HepG2 (cell line): ENCODE data around the gene RBP4. TPM values are rescaled to one million over a fixed set of nuclear protein-coding genes. Genes with fewer than 3 reads are reported as not detected.

Source experiments
- ARHGAP35 ChIP-seq: sonication (generic); formaldehyde crosslinking; IDR thresholded peaks from 2 replicates; pipeline ENCODE4 v1.9.0; 2022; ENCODE audit warnings: mild to moderate bottlenecking, inconsistent platforms, moderate library complexity, missing genetic modification reagents, borderline replicate concordance
- ARID4A ChIP-seq: sonication (generic); formaldehyde crosslinking; IDR thresholded peaks from 2 replicates; pipeline ENCODE4 v1.5.0; 2020; ENCODE audit warnings: mild to moderate bottlenecking, missing genetic modification reagents, borderline replicate concordance
- BCL6 ChIP-seq: IDR thresholded peaks from 2 replicates; pipeline ENCODE4 v1.6.1; 2016; ENCODE audit warnings: missing genetic modification reagents, missing compliant biosample characterization
- HNF4A ChIP-seq: sonication (generic); formaldehyde crosslinking; IDR thresholded peaks from 2 replicates; pipeline ENCODE4 v1.4.0; 2020; ENCODE audit warnings: missing genetic modification reagents
- KDM5A ChIP-seq: fragments of 200-600 bp; sonication (generic); IDR thresholded peaks from 2 replicates; pipeline ENCODE4 v1.7.0; 2018; ENCODE audit warnings: antibody characterized with exemption, mild to moderate bottlenecking, low read length, borderline replicate concordance
- LBX2 ChIP-seq: sonication (generic); formaldehyde crosslinking; IDR thresholded peaks from 2 replicates; pipeline ENCODE4 v1.5.0; 2020; ENCODE audit warnings: missing genetic modification reagents, mild to moderate bottlenecking, borderline replicate concordance
- NONO ChIP-seq, 2 experiments: fragments of 450-650 bp in 1 of 2; sonication (generic) in 1 of 2; formaldehyde crosslinking in 1 of 2; IDR thresholded peaks in 1 of 2; conservative IDR thresholded peaks in 1 of 2; 2 replicates each; pipeline versions ENCODE4 v1.6.1 to v1.8.0; 2017 to 2022; ENCODE audit warnings: mild to moderate bottlenecking in 1 of 2, missing genetic modification reagents in 1 of 2, moderate library complexity in 1 of 2
- PITX1 ChIP-seq: sonication (generic); formaldehyde crosslinking; IDR thresholded peaks from 2 replicates; pipeline ENCODE4 v1.5.1; 2020; ENCODE audit warnings: mild to moderate bottlenecking, missing genetic modification reagents
- POLR2AphosphoS5 ChIP-seq: IDR thresholded peaks from 2 replicates; pipeline ENCODE4 v1.6.1; 2012; ENCODE audit warnings: low read depth, low read length
- RXRA ChIP-seq: sonication (generic); formaldehyde crosslinking; IDR thresholded peaks from 2 replicates; pipeline ENCODE4 v1.5.1; 2020; ENCODE audit warnings: missing genetic modification reagents
- SOX13 ChIP-seq, 3 experiments: fragments of 450-650 bp in 1 of 3; sonication (generic) in 1 of 3; formaldehyde crosslinking in 1 of 3; IDR thresholded peaks in 2 of 3; conservative IDR thresholded peaks in 1 of 3; 2 replicates each; pipeline versions ENCODE4 v1.5.0 to v1.6.1; 2016 to 2020; ENCODE audit warnings: antibody characterized with exemption in 1 of 3, mild to moderate bottlenecking in 1 of 3, missing compliant biosample characterization in 1 of 3, missing genetic modification reagents in 1 of 3, moderate library complexity in 1 of 3
- TP53 ChIP-seq: sonication (generic); formaldehyde crosslinking; conservative IDR thresholded peaks from 2 replicates; pipeline ENCODE4 v1.4.0; 2020; ENCODE audit warnings: missing genetic modification reagents
- ZFP90 ChIP-seq: sonication (generic); formaldehyde crosslinking; IDR thresholded peaks from 2 replicates; pipeline ENCODE4 v1.8.0; 2022; ENCODE audit warnings: missing genetic modification reagents, mild to moderate bottlenecking, inconsistent platforms, borderline replicate concordance
- ZNF10 ChIP-seq: sonication (generic); formaldehyde crosslinking; IDR thresholded peaks from 2 replicates; pipeline ENCODE4 v1.4.0; 2020; ENCODE audit warnings: mild to moderate bottlenecking, low read depth, missing genetic modification reagents, borderline replicate concordance
- ZNF180 ChIP-seq: sonication (generic); formaldehyde crosslinking; IDR thresholded peaks from 2 replicates; pipeline ENCODE4 v1.4.0; 2020; ENCODE audit warnings: low read depth, missing genetic modification reagents, borderline replicate concordance
- ZNF234 ChIP-seq: sonication (generic); formaldehyde crosslinking; conservative IDR thresholded peaks from 2 replicates; pipeline ENCODE4 v1.5.1; 2020; ENCODE audit warnings: mild to moderate bottlenecking, missing genetic modification reagents
- ZNF260 ChIP-seq: sonication (generic); formaldehyde crosslinking; IDR thresholded peaks from 2 replicates; pipeline ENCODE4 v1.4.0; 2020; ENCODE audit warnings: missing genetic modification reagents, low read depth, mild to moderate bottlenecking, borderline replicate concordance
- ZNF276 ChIP-seq: sonication (generic); formaldehyde crosslinking; IDR thresholded peaks from 2 replicates; pipeline ENCODE4 v1.4.0; 2020; ENCODE audit warnings: mild to moderate bottlenecking, low read depth, missing genetic modification reagents
- ZNF552 ChIP-seq: sonication (generic); formaldehyde crosslinking; IDR thresholded peaks from 2 replicates; pipeline ENCODE4 v1.9.0; 2022; ENCODE audit warnings: missing genetic modification reagents, mild to moderate bottlenecking, borderline replicate concordance
- ZNF670 ChIP-seq: sonication (generic); formaldehyde crosslinking; IDR thresholded peaks from 2 replicates; pipeline ENCODE4 v1.8.0; 2022; ENCODE audit warnings: mild to moderate bottlenecking, missing genetic modification reagents, borderline replicate concordance
- ZNF672 ChIP-seq: sonication (generic); formaldehyde crosslinking; IDR thresholded peaks from 2 replicates; pipeline ENCODE4 v1.8.1; 2022; ENCODE audit warnings: missing genetic modification reagents
- ZNF704 ChIP-seq: sonication (generic); formaldehyde crosslinking; IDR thresholded peaks from 2 replicates; pipeline ENCODE4 v1.8.1; 2023; ENCODE audit warnings: mild to moderate bottlenecking, inconsistent platforms, moderate library complexity, missing genetic modification reagents, borderline replicate concordance
- ZNF891 ChIP-seq: sonication (generic); formaldehyde crosslinking; IDR thresholded peaks from 2 replicates; pipeline ENCODE4 v1.5.0; 2020; ENCODE audit warnings: mild to moderate bottlenecking, missing genetic modification reagents
- polyA plus RNA-seq, 8 experiments: library from polyadenylated mRNA; depleted of rRNA in 3 of 8; stranded (reverse) in 7 of 8; unstranded in 1 of 8; fragments of >200 nt; fragmentation: Illumina TruSeq in 4 of 8; extraction: Trizol in 4 of 8; gene quantifications; 2 replicates each; pipeline versions ENCODE4 v1.2.1 to v1.2.3, GENCODE V29; 2011 to 2016; ENCODE audit warnings: low read depth in 4 of 8, missing spikeins in 1 of 8, mixed read lengths in 1 of 8; ENCODE audit not compliant: insufficient read depth in 1 of 8
- total RNA-seq, 5 experiments: library from RNA; depleted of rRNA; stranded (reverse); fragments of >200 nt; fragmentation: Illumina TruSeq; extraction: Trizol; gene quantifications; 2 replicates each; pipeline ENCODE4 v1.2.3, GENCODE V29; 2016; ENCODE audit warnings: low read depth in 1 of 5

Gene RBP4
- total and polyA plus RNA-seq, 2 of the 13 experiments (the other 11 are each of a cell fraction or from before 2014, with no cell fraction given): 642 to 931 TPM

- TF ChIP-seq ZNF552 (CRISPR knock-in tag): no peak
- no peak for TF ChIP-seq ZNF670
- TF ChIP-seq HNF4A (CRISPR knock-in tag): no peak
- TF ChIP-seq SOX13 (IDR thresholded peaks at IDR 0.05): no peak
- peak in 1 of 2 experiments; percentile 53; a peak in 1 of 4 replicates for TF ChIP-seq SOX13 (CRISPR knock-in tag; conservative IDR thresholded peaks at IDR 0.05 in 1 of 2, IDR thresholded peaks at IDR 0.05 in 1 of 2)
- TF ChIP-seq ZNF234 (CRISPR knock-in tag): no peak
- no peak for TF ChIP-seq ZNF891 (CRISPR knock-in tag)
- TF ChIP-seq LBX2 (CRISPR knock-in tag): no peak
- TF ChIP-seq ZNF276: no peak
- no peak for TF ChIP-seq KDM5A
- no peak; the same call in 1 of the 2 replicates for TF ChIP-seq BCL6 (CRISPR knock-in tag)
- no peak for TF ChIP-seq ZNF260 (CRISPR knock-in tag)
- no peak for TF ChIP-seq PITX1 (CRISPR knock-in tag)
- no peak for TF ChIP-seq ARID4A
- TF ChIP-seq POLR2AphosphoS5: peak; percentile 53
- TF ChIP-seq ZFP90 (CRISPR knock-in tag): no peak
- no peak for TF ChIP-seq NONO (IDR thresholded peaks at IDR 0.05)
- no peak for TF ChIP-seq NONO (CRISPR knock-in tag; conservative IDR thresholded peaks at IDR 0.05)
- no peak for TF ChIP-seq ZNF10
- no peak for TF ChIP-seq RXRA
- no peak for TF ChIP-seq ZNF704 (CRISPR knock-in tag)
- TF ChIP-seq ARHGAP35 (CRISPR knock-in tag): no peak
- no peak for TF ChIP-seq ZNF672 (CRISPR knock-in tag)
- no peak for TF ChIP-seq TP53 (CRISPR knock-in tag)
- TF ChIP-seq ZNF180 (CRISPR knock-in tag): no peak
Measured at GRCh38 chr10:93601774-93602162, 733 bp upstream of the RBP4 start (continued).
